HCT116 (cell line): ENCODE data around the gene SMTNL2. TPM values are rescaled to one million over a fixed set of nuclear protein-coding genes. Genes with fewer than 3 reads are reported as not detected.

ENCODE experiments used
- ATAC-seq: fragments of 200-7000 bp; cut with Tn5 transposase; 2 replicates; pipeline ENCODE4 v1.9.1; 2020; ENCODE audit warnings: mild to moderate bottlenecking, moderate library complexity
- BruUV-seq: library from RNA; stranded (reverse); fragments of 400-500 nt; replicated peaks from 2 replicates; lab custom pipeline; 2021; lab: Mats Ljungman, UMichigan
- CTCF ChIA-PET: fragments of 300-600 bp; sonication (Branson Sonifier 250); formaldehyde crosslinking; loops from one replicate; lab custom pipeline; 2021; ENCODE audit warnings: antibody characterized with exemption; lab: Charles Lee
- POLR2A ChIA-PET: fragments of 300-600, 350-600 bp; sonication (Branson Sonifier 250); formaldehyde crosslinking; loops from one replicate; lab custom pipeline; 2021; ENCODE audit warnings: antibody characterized with exemption; lab: Charles Lee
- RAD21 ChIA-PET, 2 experiments: fragments of 300-600 bp; sonication (Branson Sonifier 250); formaldehyde crosslinking; loops; one replicate each; lab custom pipeline; 2023; ENCODE audit warnings: low total read pairs in 2 of 2; ENCODE audit not compliant: uncharacterized antibody in 2 of 2, unreplicated experiment in 2 of 2, low non-redundant PET in 1 of 2; lab: Charles Lee
- DNase-seq: peaks from one replicate; pipeline ENCODE4 v3.0.0-alpha.2; 2010; ENCODE audit warnings: low read depth, low spot score
- H2AFZ ChIP-seq: fragments of 200-600 bp; shearing (Covaris generic), sonication (generic); 2 replicates; pipeline ENCODE4 v1.6.1; 2017; ENCODE audit warnings: low read depth, mixed run types, mixed read lengths, antibody characterized with exemption, low read length; ENCODE audit not compliant: poor library complexity, severe bottlenecking
- H3K27ac ChIP-seq: 2 replicates; pipeline ENCODE4 v1.5.1; 2012; ENCODE audit warnings: low read depth, low read length
- H3K27me3 ChIP-seq: fragments of 200-600 bp; sonication (generic); 2 replicates; pipeline ENCODE4 v1.6.1; 2016; ENCODE audit warnings: mixed run types, low read length, mixed read lengths; ENCODE audit not compliant: insufficient read depth
- H3K36me3 ChIP-seq, 2 experiments: fragments of 200-500 bp in 1 of 2; fragments of 200-600 bp in 1 of 2; sonication (Bioruptor generic) in 1 of 2; sonication (generic) in 1 of 2; 2 replicates each; pipeline versions ENCODE4 v1.5.1 to v1.6.1; 2014 to 2016; ENCODE audit warnings: low read length in 2 of 2, inconsistent platforms in 1 of 2, mixed read lengths in 1 of 2, mixed run types in 1 of 2; ENCODE audit not compliant: insufficient read depth in 2 of 2, control insufficient read depth in 1 of 2
- H3K4me1 ChIP-seq, 2 experiments: fragments of 200-600 bp in 1 of 2; sonication (generic) in 1 of 2; 2 replicates each; pipeline versions ENCODE4 v1.5.1 to v1.6.1; 2012 to 2017; ENCODE audit warnings: low read length in 2 of 2, inconsistent platforms in 1 of 2, mild to moderate bottlenecking in 1 of 2, mixed read lengths in 1 of 2, mixed run types in 1 of 2, moderate library complexity in 1 of 2; ENCODE audit not compliant: insufficient read depth in 2 of 2, control insufficient read depth in 1 of 2
- H3K4me2 ChIP-seq: fragments of 200-600 bp; sonication (generic); 2 replicates; pipeline ENCODE4 v1.6.1; 2017; ENCODE audit warnings: mixed run types, low read length, mixed read lengths
- H3K4me3 ChIP-seq, 2 experiments: fragments of 200-600 bp in 1 of 2; sonication (generic) in 1 of 2; replicated peaks in 1 of 2; 2 replicates each; pipeline ENCODE4 v1.5.1; 2011 to 2016; ENCODE audit warnings: low read length in 2 of 2, control low read depth in 1 of 2, low read depth in 1 of 2, mild to moderate bottlenecking in 1 of 2, mixed read lengths in 1 of 2, mixed run types in 1 of 2
- H3K79me2 ChIP-seq: fragments of 200-600 bp; sonication (generic); 2 replicates; pipeline ENCODE4 v1.6.1; 2017; ENCODE audit warnings: mild to moderate bottlenecking, mixed run types, low read length, moderate library complexity, mixed read lengths; ENCODE audit not compliant: insufficient read depth
- H3K9ac ChIP-seq: fragments of 200-600 bp; sonication (generic); 2 replicates; pipeline ENCODE4 v1.6.1; 2016; ENCODE audit warnings: low read length, mixed read lengths
- H3K9me2 ChIP-seq: fragments of 200-600 bp; sonication (generic), shearing (Covaris generic); 2 replicates; pipeline ENCODE4 v1.6.1; 2017; ENCODE audit warnings: mixed run types, mild to moderate bottlenecking, moderate library complexity; ENCODE audit not compliant: insufficient read depth
- H3K9me3 ChIP-seq, 2 experiments: fragments of 200-500 bp in 1 of 2; fragments of 200-600 bp in 1 of 2; sonication (Bioruptor generic) in 1 of 2; sonication (generic) in 1 of 2; 2 replicates each; pipeline ENCODE4 v1.6.1; 2014 to 2017; ENCODE audit warnings: low read length in 2 of 2, mixed read lengths in 2 of 2, inconsistent platforms in 1 of 2, low read depth in 1 of 2, mild to moderate bottlenecking in 1 of 2, mixed run types in 1 of 2, moderate library complexity in 1 of 2; ENCODE audit not compliant: control insufficient read depth in 1 of 2, insufficient read depth in 1 of 2
- H4K20me1 ChIP-seq: fragments of 200-600 bp; sonication (generic), shearing (Covaris generic); 2 replicates; pipeline ENCODE4 v1.6.1; 2017; ENCODE audit warnings: mixed run types, mild to moderate bottlenecking, moderate library complexity; ENCODE audit not compliant: insufficient read depth
- EGR1 ChIP-seq: IDR thresholded peaks from 2 replicates; pipeline ENCODE4 v1.6.1; 2012; ENCODE audit warnings: low read depth
- EZH2phosphoT487 ChIP-seq: fragments of 200-600 bp; IDR thresholded peaks from 2 replicates; pipeline ENCODE4 v1.6.1; 2018; ENCODE audit warnings: antibody characterized with exemption, borderline replicate concordance
- JUND ChIP-seq: IDR thresholded peaks from 2 replicates; pipeline ENCODE4 v1.6.1; 2012
- REST ChIP-seq: IDR thresholded peaks from 2 replicates; pipeline ENCODE4 v1.6.1; 2012; ENCODE audit warnings: low read depth
- SP1 ChIP-seq: IDR thresholded peaks from 2 replicates; pipeline ENCODE4 v1.6.1; 2012; ENCODE audit warnings: low read depth
- YY1 ChIP-seq: IDR thresholded peaks from 2 replicates; pipeline ENCODE4 v1.6.1; 2011; ENCODE audit warnings: low read length, low read depth, moderate library complexity, mild to moderate bottlenecking; ENCODE audit not compliant: insufficient replicate concordance; ENCODE audit errors: extremely low read depth
- ZBTB33 ChIP-seq: IDR thresholded peaks from 2 replicates; pipeline ENCODE4 v1.6.1; 2011; ENCODE audit warnings: mild to moderate bottlenecking, low read length, moderate library complexity; ENCODE audit not compliant: insufficient replicate concordance; ENCODE audit errors: extremely low read depth
- intact Hi-C: fragments of 100-400 bp; cut with micrococcal nuclease; formaldehyde crosslinking; loops from 2 replicates; pipeline ENCODE4 v1.10.0; 2022
- total RNA-seq: library from RNA; stranded (reverse); gene quantifications from one replicate; pipeline ENCODE4 v1.2.1, GENCODE V29; 2021; ENCODE audit not compliant: unreplicated experiment

Gene SMTNL2
- total RNA-seq, 1 experiment from 2014 or later: 2.3 TPM

GRCh38 chr17:4542003-4542725 is 42.2 kb upstream of the SMTNL2 start (continued):
- no peak for TF ChIP-seq ZBTB33
- no peak for TF ChIP-seq SP1
- no peak for TF ChIP-seq EZH2phosphoT487
- no peak for TF ChIP-seq JUND
- no peak for TF ChIP-seq REST
- no peak for TF ChIP-seq YY1
- TF ChIP-seq, all 23 proteins: peak for 0

- Histone ChIP-seq H3K79me2 (peaks cover 20% of the 10 kb centered on the region), H3K9me3 (no peaks in the 10 kb centered on the region), H3K9ac (no peak overlapping the region), H2AFZ (no peak overlapping the region), H3K4me2 (no peak overlapping the region), H3K4me1 (no peaks in the 10 kb centered on the region), H3K27ac (no peak overlapping the region), H3K9me2 (no peaks in the 10 kb centered on the region), H4K20me1 (no peaks in the 10 kb centered on the region; the same call in 1 of the 2 replicates), H3K4me3 (no peak overlapping the region), H3K36me3 (peaks cover 34 to 71% of the 10 kb centered on the region in 2 experiments; a peak in 3 of 4 replicates), H3K27me3 (no peaks in the 10 kb centered on the region)
- ATAC-seq (no peak), DNase-seq (no peak)
- CTCF ChIA-PET: no interaction called here
- POLR2A ChIA-PET: no interaction called here
- TF ChIP-seq EGR1: no peak
- intact Hi-C loops: no loop called here
- BruUV-seq: no TSS peak
- RAD21 ChIA-PET: no interaction called here
Measured at GRCh38 chr17:4542726-4543191, 41.6 kb upstream of the SMTNL2 start.
